ENCODE measurements around the gene SRSF4. TPM values are rescaled to one million over a fixed set of nuclear protein-coding genes. Genes with fewer than 3 reads are reported as not detected.

Gene SRSF4
- total RNA-seq, 2 donors from 2014 or later = 86.3 to 90.3 TPM

DNA sequence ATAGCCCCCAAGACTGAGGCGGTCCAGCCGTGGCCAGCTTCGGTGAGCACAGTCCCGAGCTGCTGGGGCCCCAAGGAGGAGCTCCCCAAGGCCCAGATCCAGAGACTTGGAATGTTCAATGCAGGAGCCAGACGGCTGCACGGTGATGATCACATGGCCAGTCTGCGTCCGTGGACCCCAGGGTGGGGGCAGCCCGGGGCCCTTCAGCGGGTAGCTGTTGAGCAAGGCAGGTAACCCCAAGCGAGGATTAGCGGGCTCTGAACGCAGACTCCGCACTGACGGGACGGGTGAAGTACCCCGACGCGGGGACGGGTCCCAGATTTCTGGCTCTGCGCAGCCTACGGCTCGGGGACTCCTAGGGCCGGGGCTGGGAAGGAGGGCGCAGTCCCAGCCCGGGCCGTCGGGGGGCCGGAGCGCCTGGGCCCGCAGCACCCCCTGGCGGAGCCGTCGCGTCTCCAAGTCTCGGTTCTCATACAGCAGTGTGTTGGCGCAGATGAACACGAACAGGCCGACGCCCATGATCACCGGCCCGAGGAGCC, 60.7 kb downstream of the SRSF4 start:
- peak overlapping the region; percentile 51 for H3K4me3 ChIP-seq
- peaks cover 45% of the 10 kb centered on the region for H3K27me3 ChIP-seq
- H3K4me1 ChIP-seq = peaks cover 11% of the 10 kb centered on the region
- DNase-seq = peak; percentile 56
- TF ChIP-seq, protein P1, sequence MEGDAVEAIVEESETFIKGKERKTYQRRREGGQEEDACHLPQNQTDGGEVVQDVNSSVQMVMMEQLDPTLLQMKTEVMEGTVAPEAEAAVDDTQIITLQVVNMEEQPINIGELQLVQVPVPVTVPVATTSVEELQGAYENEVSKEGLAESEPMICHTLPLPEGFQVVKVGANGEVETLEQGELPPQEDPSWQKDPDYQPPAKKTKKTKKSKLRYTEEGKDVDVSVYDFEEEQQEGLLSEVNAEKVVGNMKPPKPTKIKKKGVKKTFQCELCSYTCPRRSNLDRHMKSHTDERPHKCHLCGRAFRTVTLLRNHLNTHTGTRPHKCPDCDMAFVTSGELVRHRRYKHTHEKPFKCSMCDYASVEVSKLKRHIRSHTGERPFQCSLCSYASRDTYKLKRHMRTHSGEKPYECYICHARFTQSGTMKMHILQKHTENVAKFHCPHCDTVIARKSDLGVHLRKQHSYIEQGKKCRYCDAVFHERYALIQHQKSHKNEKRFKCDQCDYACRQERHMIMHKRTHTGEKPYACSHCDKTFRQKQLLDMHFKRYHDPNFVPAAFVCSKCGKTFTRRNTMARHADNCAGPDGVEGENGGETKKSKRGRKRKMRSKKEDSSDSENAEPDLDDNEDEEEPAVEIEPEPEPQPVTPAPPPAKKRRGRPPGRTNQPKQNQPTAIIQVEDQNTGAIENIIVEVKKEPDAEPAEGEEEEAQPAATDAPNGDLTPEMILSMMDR (IDR thresholded peaks at IDR 0.05) = peak; percentile 54
- no peaks in the 10 kb centered on the region for H3K36me3 ChIP-seq
- intact Hi-C loops (cut with DNase I) = loop anchor here (5.0 to 10.0 kb wide), 2 partner anchors 54 to 81 kb away; no protein-coding TSS in a partner anchor
- no peak overlapping the region for H3K27ac ChIP-seq
- no peak overlapping the region for H3K9ac ChIP-seq (ENCODE audit: low read depth in 2 of 2, low read length in 2 of 2)
- H3K9me3 ChIP-seq = no peaks in the 10 kb centered on the region

DNA sequence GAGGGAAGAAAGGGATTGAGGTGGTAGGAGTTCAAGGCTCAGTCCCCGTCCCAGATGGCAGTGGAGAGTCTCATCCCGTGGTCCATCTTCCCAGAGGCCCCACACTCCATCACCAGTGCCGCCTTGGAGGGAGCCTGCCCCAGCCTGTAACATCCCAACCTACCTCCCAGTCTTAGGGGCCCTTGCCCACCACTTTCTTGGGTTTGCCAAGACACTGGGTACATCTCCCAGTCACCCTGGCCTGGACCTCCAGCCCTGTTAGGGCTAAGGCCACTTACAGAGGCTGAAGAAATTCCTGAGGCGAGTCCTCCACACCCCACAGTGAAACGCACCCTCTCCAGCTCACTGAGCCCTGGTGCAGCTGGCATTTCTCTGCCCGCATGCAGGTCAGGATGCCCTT, 61.3 kb downstream of the SRSF4 start:
- Histone ChIP-seq H3K4me3 (no peak overlapping the region), H3K4me1 (peaks cover 11% of the 10 kb centered on the region), H3K27me3 (peaks cover 43% of the 10 kb centered on the region), H3K27ac (no peak overlapping the region), H3K9me3 (no peaks in the 10 kb centered on the region), H3K9ac (ENCODE audit: low read depth in 2 of 2, low read length in 2 of 2) (no peak overlapping the region), H3K36me3 (no peaks in the 10 kb centered on the region)
- intact Hi-C loops (cut with DNase I) = loop anchor here (5.0 to 10.0 kb wide), 2 partner anchors 54 to 82 kb away; no protein-coding TSS in a partner anchor
- DNase-seq = no peak
- TF ChIP-seq, protein P1 (IDR thresholded peaks at IDR 0.05) = no peak

DNA sequence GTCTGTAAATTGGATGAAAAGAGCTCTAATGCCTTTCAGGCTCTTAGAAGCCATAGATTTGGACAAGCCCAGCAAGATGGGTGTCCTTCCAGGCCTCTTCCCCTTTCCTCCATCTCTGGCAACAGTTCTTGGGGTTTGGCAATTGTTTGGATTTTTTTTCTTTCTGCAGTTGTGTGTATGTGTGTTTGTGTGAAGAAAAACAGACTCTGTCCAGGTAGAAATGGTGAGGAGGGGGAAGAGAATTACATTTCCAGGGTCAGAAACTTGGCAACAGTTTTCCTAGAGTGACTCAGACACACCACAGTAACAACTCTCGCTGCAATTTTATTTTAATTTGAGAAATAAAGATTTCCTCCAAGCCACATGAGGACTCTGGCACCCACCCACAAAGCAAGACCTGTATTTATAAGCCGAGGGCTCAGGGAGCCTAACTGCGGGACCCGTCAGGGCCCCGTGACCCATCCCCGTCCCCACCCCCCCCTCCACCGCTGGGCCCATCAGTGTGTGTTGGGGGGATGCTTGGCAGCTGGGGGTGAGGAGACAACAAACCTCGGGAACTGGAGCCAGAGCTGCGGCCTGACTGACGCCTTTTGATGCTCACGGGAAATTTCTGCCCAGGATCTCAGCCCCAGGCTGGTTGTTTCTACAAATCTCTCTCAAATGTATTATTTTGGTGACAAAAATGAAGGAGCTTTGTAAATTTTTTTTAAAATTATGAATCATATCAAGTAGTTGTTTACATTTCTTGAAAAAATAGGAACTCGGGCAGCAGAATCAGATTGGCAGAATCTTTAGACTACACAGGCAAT, 62.4 kb downstream of the SRSF4 start:
- no peak overlapping the region for H3K4me3 ChIP-seq
- intact Hi-C loops (cut with DNase I) = no loop called here
- H3K9me3 ChIP-seq = no peaks in the 10 kb centered on the region
- H3K27ac ChIP-seq = no peak overlapping the region
- H3K27me3 ChIP-seq = peaks cover 33% of the 10 kb centered on the region
- H3K4me1 ChIP-seq = peaks cover 11% of the 10 kb centered on the region
- no peaks in the 10 kb centered on the region for H3K36me3 ChIP-seq
- no peak overlapping the region for H3K9ac ChIP-seq (ENCODE audit: low read depth in 2 of 2, low read length in 2 of 2)
- DNase-seq = no peak
- TF ChIP-seq, protein P1 (IDR thresholded peaks at IDR 0.05) = no peak

DNA sequence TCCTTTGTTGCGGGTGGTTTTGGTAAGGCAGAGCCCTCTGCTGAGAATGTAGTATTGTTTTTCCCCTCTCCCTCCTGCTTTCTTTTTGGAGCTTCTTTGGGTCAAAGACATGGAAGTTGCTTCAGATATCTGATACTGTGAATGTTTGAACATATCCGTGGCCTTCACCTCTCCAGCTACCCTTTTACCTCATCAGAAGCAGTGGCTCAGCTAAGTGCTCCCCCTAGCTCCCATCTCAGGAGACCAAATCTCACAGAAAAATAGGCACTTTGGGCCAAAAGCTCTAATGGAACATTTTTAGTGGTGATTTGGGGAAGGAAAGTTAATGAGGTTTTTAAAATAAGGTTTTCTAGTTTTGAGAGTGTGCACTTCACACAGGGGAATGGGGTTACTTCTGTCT, 64.3 kb downstream of the SRSF4 start:
- no peak for DNase-seq
- H3K36me3 ChIP-seq = no peaks in the 10 kb centered on the region
- peaks cover 7% of the 10 kb centered on the region for H3K4me1 ChIP-seq
- no peak overlapping the region for H3K4me3 ChIP-seq
- TF ChIP-seq, protein P1 (IDR thresholded peaks at IDR 0.05) = no peak
- H3K9ac ChIP-seq (ENCODE audit: low read depth in 2 of 2, low read length in 2 of 2) = no peak overlapping the region
- no peak overlapping the region for H3K27ac ChIP-seq
- no peaks in the 10 kb centered on the region for H3K9me3 ChIP-seq
- peaks cover 16% of the 10 kb centered on the region for H3K27me3 ChIP-seq
- intact Hi-C loops (cut with DNase I) = no loop called here

DNA sequence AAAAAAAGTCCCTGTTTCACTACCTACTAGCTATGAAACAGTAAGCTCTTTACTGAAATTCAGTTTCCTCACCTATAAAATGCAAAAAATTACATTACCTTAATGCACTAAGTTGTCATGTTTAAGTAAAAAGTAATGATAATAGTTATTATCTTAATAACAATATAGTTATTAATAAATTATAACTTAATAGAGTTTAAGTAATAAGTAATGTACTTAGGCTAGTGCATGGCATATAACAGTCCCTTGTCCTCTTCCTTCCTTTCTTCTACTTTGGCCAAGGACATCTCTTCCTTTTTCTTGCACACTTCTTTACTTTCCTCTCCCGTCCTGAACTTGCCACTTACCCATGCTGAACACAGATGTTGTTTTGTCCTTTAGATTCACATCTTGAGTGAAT, 67.0 kb downstream of the SRSF4 start:
- DNase-seq = no peak
- H3K9ac ChIP-seq (ENCODE audit: low read depth in 2 of 2, low read length in 2 of 2) = no peak overlapping the region
- no peak overlapping the region for H3K4me3 ChIP-seq
- no peaks in the 10 kb centered on the region for H3K27me3 ChIP-seq
- no peaks in the 10 kb centered on the region for H3K4me1 ChIP-seq
- no peak overlapping the region for H3K27ac ChIP-seq
- H3K9me3 ChIP-seq = no peaks in the 10 kb centered on the region
- TF ChIP-seq, protein P1 (IDR thresholded peaks at IDR 0.05) = no peak
- no peaks in the 10 kb centered on the region for H3K36me3 ChIP-seq
- intact Hi-C loops (cut with DNase I) = no loop called here

Data from colonic mucosa (tissue), 4 donors.